K562 (cell line): ENCODE results near the gene RXRA. TPM values are rescaled to one million over a fixed set of nuclear protein-coding genes. Genes with fewer than 3 reads are reported as not detected.
A peak's percentile ranks its signal among the peaks of the same experiment; 100 is the strongest.

Experiments
- ATAC-seq: fragments of 200-7000 bp; cut with Tn5 transposase; 3 replicates; pipeline ENCODE4 v1.9.1; 2020; ENCODE audit warnings: moderate library complexity
- BruUV-seq: library from RNA; stranded (reverse); fragments of 400-500 nt; replicated peaks from 2 replicates; lab custom pipeline; 2021; lab: Mats Ljungman, UMichigan
- CTCF ChIA-PET: fragments of 300-600 bp; formaldehyde crosslinking; extraction: SDS; loops from one replicate; lab custom pipeline; 2021; ENCODE audit warnings: low intra/inter-chr PET ratio; lab: Yijun Ruan, JAX
- POLR2A ChIA-PET: fragments of 300-600, 350-650 bp; sonication (Branson Sonifier 250); formaldehyde crosslinking; extraction: SDS; loops from one replicate; lab custom pipeline; 2021; ENCODE audit warnings: antibody characterized with exemption, inconsistent platforms; lab: Yijun Ruan, JAX
- DNase-seq, 4 experiments: peaks; one replicate each; pipeline versions ENCODE4 v3.0.0 to v3.0.0-alpha.2; 2011 to 2018; ENCODE audit warnings: low spot score in 3 of 4, mixed read lengths in 3 of 4; ENCODE audit errors: extremely low read depth in 1 of 4
- FAIRE-seq: peaks from 2 replicates; lab custom pipeline; 2011; peaks lifted over from hg19 to GRCh38; lab: Jason Lieb, UNC
- H2AFZ ChIP-seq: 2 replicates; pipeline ENCODE4 v1.6.0; 2011; ENCODE audit warnings: low read depth, low read length, control low read depth, inconsistent platforms
- H3K27ac ChIP-seq: fragments of 200-600 bp; 3 replicates; pipeline ENCODE4 v1.8.0; 2011; ENCODE audit warnings: low read depth, mild to moderate bottlenecking, control low read depth, inconsistent platforms, low read length, moderate library complexity, mixed read lengths; ENCODE audit errors: extremely low read depth
- H3K27me3 ChIP-seq, 2 experiments: fragments of 300-600 bp in 1 of 2; 2 replicates in 1 of 2; 3 replicates in 1 of 2; pipeline versions ENCODE4 v1.6.0 to v1.8.0; 2011; ENCODE audit warnings: inconsistent platforms in 2 of 2, low read length in 2 of 2, mild to moderate bottlenecking in 1 of 2, mixed read lengths in 1 of 2, moderate library complexity in 1 of 2; ENCODE audit not compliant: control insufficient read depth in 2 of 2, insufficient read depth in 2 of 2
- H3K36me3 ChIP-seq: fragments of 300-600 bp; 3 replicates; pipeline ENCODE4 v1.8.0; 2011; ENCODE audit warnings: mild to moderate bottlenecking, low read length, inconsistent platforms; ENCODE audit not compliant: control insufficient read depth, insufficient read depth
- H3K4me1 ChIP-seq, 2 experiments: fragments of 200-600 bp in 1 of 2; replicated peaks in 1 of 2; 2 replicates in 1 of 2; 3 replicates in 1 of 2; pipeline versions ENCODE4 v1.5.1 to v1.8.0; 2011; ENCODE audit warnings: inconsistent platforms in 2 of 2, low read length in 2 of 2, mild to moderate bottlenecking in 1 of 2, mixed read lengths in 1 of 2, moderate library complexity in 1 of 2; ENCODE audit not compliant: control insufficient read depth in 2 of 2, insufficient read depth in 2 of 2
- H3K4me2 ChIP-seq: 2 replicates; pipeline ENCODE4 v1.6.1; 2011; ENCODE audit warnings: low read length, control low read depth, inconsistent platforms, mixed read lengths; ENCODE audit not compliant: insufficient read depth
- H3K4me3 ChIP-seq: fragments of 200-600 bp; sonication (generic), shearing (Covaris generic); 2 replicates; pipeline ENCODE4 v1.5.1; 2016; ENCODE audit warnings: control low read depth, inconsistent platforms
- H3K79me2 ChIP-seq: fragments of 200-600 bp; 3 replicates; pipeline ENCODE4 v1.8.0; 2011; ENCODE audit warnings: low read length, inconsistent platforms; ENCODE audit not compliant: control insufficient read depth, insufficient read depth
- H3K9ac ChIP-seq, 2 experiments: 2 replicates each; pipeline versions ENCODE4 v1.6.0 to v1.6.1; 2011; ENCODE audit warnings: low read depth in 2 of 2, low read length in 2 of 2, control low read depth in 1 of 2, inconsistent platforms in 1 of 2, mild to moderate bottlenecking in 1 of 2, mixed read lengths in 1 of 2; ENCODE audit not compliant: insufficient read depth in 1 of 2
- H3K9me1 ChIP-seq: one replicate; pipeline ENCODE4 v1.6.0; 2011; ENCODE audit warnings: inconsistent platforms, mild to moderate bottlenecking, low read length, moderate library complexity; ENCODE audit not compliant: control insufficient read depth, insufficient read depth
- H3K9me3 ChIP-seq: replicated peaks from 2 replicates; pipeline ENCODE4 v1.5.1; 2011; ENCODE audit warnings: low read depth, low read length, inconsistent platforms; ENCODE audit not compliant: control insufficient read depth, insufficient read depth
- H4K20me1 ChIP-seq: replicated peaks from 2 replicates; pipeline ENCODE4 v1.6.1; 2011; ENCODE audit warnings: low read length, inconsistent platforms, mixed read lengths; ENCODE audit not compliant: control insufficient read depth, insufficient read depth
- HIVEP1 ChIP-seq: fragments of 250-450 bp; sonication (Bioruptor Pico); IDR thresholded peaks from 2 replicates; pipeline ENCODE4 v1.4.0; 2020; ENCODE audit warnings: mild to moderate bottlenecking
- NFIC ChIP-seq: fragments of 450-650 bp; IDR thresholded peaks from 2 replicates; pipeline ENCODE4 v1.6.1; 2017; ENCODE audit warnings: mild to moderate bottlenecking, inconsistent platforms
- PREB ChIP-seq: sonication (generic); formaldehyde crosslinking; IDR thresholded peaks from 2 replicates; pipeline ENCODE4 v1.8.1; 2023; ENCODE audit warnings: mild to moderate bottlenecking, missing genetic modification reagents
- ZNF318 ChIP-seq, 2 experiments: fragments of 450-650 bp; IDR thresholded peaks; 2 replicates each; pipeline ENCODE4 v1.6.1; 2016; ENCODE audit warnings: mild to moderate bottlenecking in 2 of 2, borderline replicate concordance in 1 of 2, low read depth in 1 of 2, moderate library complexity in 1 of 2
- WGBS: fragments of 100-300 bp; shearing (Covaris generic); methylation state at CpG from one replicate; pipeline ENCODE4 v1.1.6; 2016; ENCODE audit warnings: low coverage, mixed read lengths; ENCODE audit not compliant: insufficient coverage; ENCODE audit errors: missing lambda C conversion rate; 5-methylcytosine and 5-hydroxymethylcytosine counted together
- in situ Hi-C: fragments of 300-500 bp; cut with MboI; formaldehyde crosslinking; loops from 4 replicates; pipeline ENCODE4 v1.15.0; 2018; ENCODE audit warnings: inconsistent platforms, mixed read lengths
- intact Hi-C: fragments of 100-400 bp; cut with micrococcal nuclease; formaldehyde crosslinking; loops from 2 replicates; pipeline ENCODE4 v1.14.2; 2022
- polyA plus RNA-seq, 8 experiments: library from polyadenylated mRNA; depleted of rRNA in 4 of 8; stranded (reverse) in 5 of 8; unstranded in 3 of 8; fragments of >200 nt; fragmentation: Nextera tagmentation in 2 of 8; fragmentation: Illumina TruSeq in 1 of 8; extraction: Ambion mirVana in 2 of 8; extraction: Trizol in 1 of 8; gene quantifications; 2 replicates each; pipeline versions ENCODE4 v1.2.1 to v1.2.3, GENCODE V29; 2011 to 2014; ENCODE audit warnings: inconsistent platforms in 1 of 8, missing spikeins in 1 of 8
- total RNA-seq, 7 experiments: library from RNA; depleted of rRNA in 6 of 7; stranded (reverse); fragments of >200 nt in 6 of 7; fragmentation: Illumina TruSeq in 2 of 7; extraction: Trizol in 2 of 7; gene quantifications; 2 replicates each; pipeline versions ENCODE4 v1.2.1 to v1.2.3, GENCODE V29; 2011 to 2021; ENCODE audit warnings: low replicate concordance in 1 of 7

Gene RXRA
- total and polyA plus RNA-seq, 9 of the 15 experiments (the other 6 are each of a cell fraction or from before 2014, with no cell fraction given) = 0.35 to 23.6 (median 4.6) TPM

GRCh38 chr9:134335486-134336220 is 9.4 kb downstream of the RXRA start:
- no peak overlapping the region for H3K4me2 ChIP-seq

More at GRCh38 chr9:134335486-134336220, 9.4 kb downstream of the RXRA start:
- Histone ChIP-seq H3K36me3 (no peaks in the 10 kb centered on the region; the same call in 2 of the 3 replicates), H3K4me3 (no peak overlapping the region), H2AFZ (no peak overlapping the region), H4K20me1 (peaks cover 44% of the 10 kb centered on the region), H3K4me1 (peaks cover 27 to 99% of the 10 kb centered on the region in 2 experiments), H3K79me2 (peaks cover 91% of the 10 kb centered on the region), H3K9me3 (no peaks in the 10 kb centered on the region), H3K27ac (no peak overlapping the region), H3K9ac (peak overlapping the region in 1 of 2 experiments; percentile 36; a peak in 2 of 4 replicates), H3K9me1 (peaks cover 9% of the 10 kb centered on the region), H3K27me3 (no peaks in the 10 kb centered on the region)
- 82% methylated on average over 16 of the region's 20 CpGs for WGBS
- FAIRE-seq = no peak
- in situ Hi-C loops (no loop called here), intact Hi-C loops (no loop called here)
- no TSS peak for BruUV-seq
- ChIA-PET CTCF (no interaction called here), POLR2A (interaction anchor here (1.0 to 1.1 kb wide), 2 partner anchors 8 to 19 kb away, joined by 3 read pairs; no protein-coding TSS in a partner anchor)
- TF ChIP-seq PREB (CRISPR knock-in tag) (no peak), ZNF318 (IDR thresholded peaks at IDR 0.05; ENCODE audit: borderline replicate concordance in 1 of 2, low read depth in 1 of 2) (no peak), NFIC (0 out of 2 replicates have a peak, but pooled peaks have one; percentile 21), HIVEP1 (CRISPR knock-in tag) (no peak)
- ATAC-seq = no peak
- DNase-seq = no peak
